Lower lobe of right lung (tissue), 2 donors: ENCODE results near the gene ZNF462. TPM values are rescaled to one million over a fixed set of nuclear protein-coding genes. Genes with fewer than 3 reads are reported as not detected.

ENCODE experiments used
- ATAC-seq, 2 donors: fragments of 200-7000 bp; cut with Tn5 transposase; one replicate each; pipeline ENCODE4 v1.9.1; 2020 to 2022; ENCODE audit warnings: mild to moderate bottlenecking in 2 of 2, moderate library complexity in 2 of 2
- DNase-seq: peaks from one replicate; pipeline ENCODE4 v3.0.0-alpha.2; 2020
- H3K27ac ChIP-seq: fragments of 200-600 bp; one replicate; pipeline ENCODE4 v1.8.0; 2022
- H3K27me3 ChIP-seq: fragments of 200-600 bp; one replicate; pipeline ENCODE4 v1.8.0; 2022; ENCODE audit warnings: low read depth
- H3K36me3 ChIP-seq: fragments of 200-600 bp; one replicate; pipeline ENCODE4 v1.8.0; 2022; ENCODE audit warnings: mild to moderate bottlenecking
- H3K4me1 ChIP-seq: fragments of 200-600 bp; one replicate; pipeline ENCODE4 v1.8.0; 2022
- H3K4me3 ChIP-seq: fragments of 200-600 bp; one replicate; pipeline ENCODE4 v1.8.0; 2022; ENCODE audit warnings: mild to moderate bottlenecking
- H3K9me3 ChIP-seq: fragments of 200-600 bp; one replicate; pipeline ENCODE4 v1.8.0; 2022
- intact Hi-C: fragments of 100-400 bp; cut with DNase I; formaldehyde crosslinking; loops from one replicate; pipeline ENCODE4 v1.11.0; 2022
- total RNA-seq: library from RNA; stranded (reverse); fragmentation: NEBNext Ultra II Directional; extraction: Animal tissue kit (Norgen Biotek cat#: 25700); gene quantifications from one replicate; pipeline ENCODE4 v1.2.1, GENCODE V29; 2021
- TF ChIP-seq, protein P1 (sequence below): fragments of 200-600 bp; IDR thresholded peaks from one replicate; pipeline ENCODE4 v1.8.0; 2022; ENCODE audit warnings: antibody characterized with exemption, mild to moderate bottlenecking
- donor health status: DM: no; HTN: yes; CAD: no; lungs with severe emphysema.

Gene ZNF462
- total RNA-seq, 1 donor from 2014 or later: 24.4 TPM

- no peak overlapping the region for H3K4me3 ChIP-seq
- H3K36me3 ChIP-seq: peaks cover 35% of the 10 kb centered on the region
- no peak for DNase-seq
- no peak for ATAC-seq
- intact Hi-C loops: no loop called here
- TF ChIP-seq, protein P1, sequence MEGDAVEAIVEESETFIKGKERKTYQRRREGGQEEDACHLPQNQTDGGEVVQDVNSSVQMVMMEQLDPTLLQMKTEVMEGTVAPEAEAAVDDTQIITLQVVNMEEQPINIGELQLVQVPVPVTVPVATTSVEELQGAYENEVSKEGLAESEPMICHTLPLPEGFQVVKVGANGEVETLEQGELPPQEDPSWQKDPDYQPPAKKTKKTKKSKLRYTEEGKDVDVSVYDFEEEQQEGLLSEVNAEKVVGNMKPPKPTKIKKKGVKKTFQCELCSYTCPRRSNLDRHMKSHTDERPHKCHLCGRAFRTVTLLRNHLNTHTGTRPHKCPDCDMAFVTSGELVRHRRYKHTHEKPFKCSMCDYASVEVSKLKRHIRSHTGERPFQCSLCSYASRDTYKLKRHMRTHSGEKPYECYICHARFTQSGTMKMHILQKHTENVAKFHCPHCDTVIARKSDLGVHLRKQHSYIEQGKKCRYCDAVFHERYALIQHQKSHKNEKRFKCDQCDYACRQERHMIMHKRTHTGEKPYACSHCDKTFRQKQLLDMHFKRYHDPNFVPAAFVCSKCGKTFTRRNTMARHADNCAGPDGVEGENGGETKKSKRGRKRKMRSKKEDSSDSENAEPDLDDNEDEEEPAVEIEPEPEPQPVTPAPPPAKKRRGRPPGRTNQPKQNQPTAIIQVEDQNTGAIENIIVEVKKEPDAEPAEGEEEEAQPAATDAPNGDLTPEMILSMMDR: no peak
- H3K4me1 ChIP-seq: no peaks in the 10 kb centered on the region
- H3K27ac ChIP-seq: no peak overlapping the region
- H3K27me3 ChIP-seq: no peaks in the 10 kb centered on the region
- no peaks in the 10 kb centered on the region for H3K9me3 ChIP-seq
Observed at GRCh38 chr9:107008011-107008410, 145.0 kb downstream of the ZNF462 start.

DNA sequence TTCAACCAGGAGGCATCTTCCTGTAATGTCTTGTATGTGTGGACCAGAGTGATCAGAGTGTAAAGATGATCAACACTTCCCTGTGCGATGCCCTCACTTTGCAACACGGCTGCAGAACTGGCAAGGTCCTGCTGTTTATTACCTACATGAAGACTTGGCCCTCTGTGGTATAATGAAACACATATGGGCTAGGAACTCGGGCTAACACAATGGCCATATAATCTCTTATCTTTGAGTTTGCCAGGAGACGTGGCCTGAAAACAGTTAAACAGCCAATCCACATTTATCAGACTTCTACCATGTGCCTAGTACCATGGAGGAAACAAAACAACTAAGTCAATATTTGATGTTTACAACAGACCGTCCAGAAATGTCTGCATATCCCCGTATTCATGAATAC lies 145.5 kb downstream of the ZNF462 start:
- H3K27ac ChIP-seq: no peak overlapping the region
- H3K4me3 ChIP-seq: no peak overlapping the region
- H3K27me3 ChIP-seq: no peaks in the 10 kb centered on the region
- ATAC-seq (no peak), DNase-seq (no peak)
- TF ChIP-seq, protein P1: no peak
- intact Hi-C loops: no loop called here
- H3K9me3 ChIP-seq: no peaks in the 10 kb centered on the region
- H3K4me1 ChIP-seq: no peaks in the 10 kb centered on the region
- H3K36me3 ChIP-seq: peaks cover 32% of the 10 kb centered on the region

- no peak overlapping the region for H3K4me3 ChIP-seq
- H3K36me3 ChIP-seq: peaks cover 1% of the 10 kb centered on the region
- ATAC-seq: peak; percentile 64 to 70
- no peaks in the 10 kb centered on the region for H3K4me1 ChIP-seq
- peaks cover 7% of the 10 kb centered on the region for H3K9me3 ChIP-seq
- intact Hi-C loops: no loop called here
- no peaks in the 10 kb centered on the region for H3K27me3 ChIP-seq
- H3K27ac ChIP-seq: no peak overlapping the region
- DNase-seq: no peak
- TF ChIP-seq, protein P1: no peak
Observed at GRCh38 chr9:107016383-107016782, 153.4 kb downstream of the ZNF462 start.

DNA sequence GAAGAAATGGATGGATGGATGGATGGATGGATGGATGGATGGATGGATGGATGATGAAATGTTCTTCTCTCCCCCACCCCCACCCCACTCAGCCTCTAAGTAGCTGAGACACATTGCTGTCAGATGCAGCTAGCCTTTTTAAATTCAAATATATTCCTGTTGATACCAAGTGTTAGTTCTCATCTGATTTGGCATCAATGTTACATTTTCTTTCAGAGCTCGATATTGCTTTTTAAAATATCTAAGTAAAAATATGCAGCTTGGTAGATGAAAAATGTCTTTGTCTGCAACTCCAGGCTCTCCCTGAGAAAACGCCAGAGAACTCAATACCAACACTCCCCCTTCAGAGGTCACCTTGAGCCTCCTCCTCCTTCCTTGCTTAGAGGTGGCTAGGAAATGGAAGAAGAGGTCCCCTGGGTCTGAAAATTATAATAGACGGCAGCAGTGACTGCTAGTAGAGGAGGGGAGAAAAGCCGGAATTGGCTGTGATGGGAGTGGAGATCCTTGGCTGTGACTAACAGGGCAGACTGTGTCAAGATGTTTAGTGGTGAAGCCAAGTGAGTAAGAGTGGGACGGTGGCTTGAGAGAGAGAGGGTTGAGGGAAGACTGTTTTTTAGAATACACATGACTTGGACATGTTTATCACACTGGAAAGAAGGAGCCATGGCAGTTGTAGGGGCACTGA lies 156.0 kb downstream of the ZNF462 start:
- Histone ChIP-seq H3K27ac (no peak overlapping the region), H3K4me1 (no peaks in the 10 kb centered on the region), H3K27me3 (no peaks in the 10 kb centered on the region), H3K36me3 (no peaks in the 10 kb centered on the region), H3K4me3 (no peak overlapping the region), H3K9me3 (peaks cover 7% of the 10 kb centered on the region)
- DNase-seq (no peak), ATAC-seq (no peak)
- intact Hi-C loops: no loop called here
- TF ChIP-seq, protein P1: no peak

DNA sequence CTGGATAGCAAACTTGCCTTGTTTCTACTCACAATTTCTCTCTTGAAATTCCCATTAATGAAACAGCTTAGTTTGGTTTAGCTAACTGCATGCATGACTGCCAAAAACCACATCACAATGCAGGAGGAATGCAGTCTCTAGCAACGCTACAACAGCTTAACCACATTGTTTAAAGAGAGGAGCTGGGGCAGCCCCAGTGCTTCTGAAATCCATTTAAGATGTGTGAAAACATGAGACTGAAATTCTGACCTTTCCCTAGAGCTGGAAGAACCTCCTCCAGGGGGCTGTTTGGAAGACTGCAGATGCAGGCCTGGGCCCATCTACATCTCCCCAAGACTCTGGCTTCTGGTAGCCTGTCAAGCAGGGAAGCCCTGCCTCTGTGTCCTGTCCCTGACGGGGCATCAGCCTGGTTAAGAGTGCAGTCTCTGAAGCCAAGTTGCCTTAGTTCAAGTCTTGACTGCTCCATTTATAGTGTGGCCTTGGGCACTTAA lies 157.1 kb downstream of the ZNF462 start:
- H3K27ac ChIP-seq: no peak overlapping the region
- H3K4me1 ChIP-seq: no peaks in the 10 kb centered on the region
- H3K4me3 ChIP-seq: no peak overlapping the region
- DNase-seq (no peak), ATAC-seq (peak in 1 of 2 donors; percentile 60)
- no peaks in the 10 kb centered on the region for H3K27me3 ChIP-seq
- TF ChIP-seq, protein P1: no peak
- intact Hi-C loops: no loop called here
- H3K36me3 ChIP-seq: no peaks in the 10 kb centered on the region
- H3K9me3 ChIP-seq: peaks cover 7% of the 10 kb centered on the region
